ENCODE results near the gene CSRNP3.

GRCh38 chr2:165443511-165443910 is 26.0 kb upstream of the CSRNP3 start:
- no peak for TF ChIP-seq TAF1 (IDR thresholded peaks at IDR 0.05; ENCODE audit: borderline replicate concordance, insufficient read depth, low read length)
- TF ChIP-seq POLR2AphosphoS5 (IDR thresholded peaks at IDR 0.05; ENCODE audit: low read depth, low read length): no peak
